GM21381 (cell line): ENCODE results near the gene TMEM132A.
"Not testable (repeated sequence)": the region's sequence is repeated elsewhere in the genome, so short reads cannot be mapped to it uniquely, and the experiment has no call there.

Source experiments
- ATAC-seq: cut with Tn5 transposase; IDR thresholded peaks from one replicate; pipeline ENCODE4 v1.9.1; 2021; ENCODE audit warnings: mild to moderate bottlenecking, moderate library complexity; ENCODE audit not compliant: unreplicated experiment

The TMEM132A gene

DNA sequence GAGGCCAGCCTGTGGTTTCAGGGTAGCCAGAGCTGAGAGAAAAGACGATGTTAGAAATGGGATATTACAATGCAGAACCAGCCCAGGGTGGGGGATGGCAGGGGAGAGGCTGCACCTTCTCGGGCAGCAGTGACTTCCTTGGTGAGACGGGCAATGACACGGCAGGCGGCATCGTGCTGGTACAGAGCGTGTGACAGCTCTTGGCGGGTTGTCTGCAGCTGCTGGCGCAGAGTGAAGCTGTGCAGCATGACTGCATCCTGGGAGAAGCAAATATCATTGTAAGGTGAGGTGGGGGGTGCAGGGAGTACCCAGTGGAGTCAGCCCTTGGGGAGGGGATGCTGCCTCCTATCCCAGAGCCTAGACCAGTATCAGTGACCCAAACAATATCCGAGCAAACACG, 21.6 kb upstream of the TMEM132A start:
- no peak for ATAC-seq

DNA sequence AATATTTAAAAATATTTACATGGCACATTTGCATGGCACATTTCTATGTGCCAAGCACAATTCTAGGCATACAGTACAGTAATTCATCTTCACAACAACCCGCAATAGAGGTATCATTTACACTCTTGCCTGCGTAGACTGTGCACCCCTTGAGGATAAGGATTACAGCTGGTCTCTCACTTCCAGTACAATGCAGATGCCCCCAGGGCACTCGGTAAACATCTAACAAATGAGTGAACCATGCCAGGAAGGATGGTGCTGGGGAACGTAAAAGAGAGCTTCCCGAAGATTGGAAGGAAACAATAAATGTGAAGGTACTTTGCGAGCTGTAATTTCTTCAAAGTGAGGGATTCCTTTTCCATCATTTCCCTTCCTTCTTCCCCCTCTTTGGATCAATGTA, 19.2 kb upstream of the TMEM132A start:
- no peak for ATAC-seq

GRCh38 chr11:60905551-60906113, 18.6 kb upstream of the TMEM132A start:
- ATAC-seq, result no peak

DNA sequence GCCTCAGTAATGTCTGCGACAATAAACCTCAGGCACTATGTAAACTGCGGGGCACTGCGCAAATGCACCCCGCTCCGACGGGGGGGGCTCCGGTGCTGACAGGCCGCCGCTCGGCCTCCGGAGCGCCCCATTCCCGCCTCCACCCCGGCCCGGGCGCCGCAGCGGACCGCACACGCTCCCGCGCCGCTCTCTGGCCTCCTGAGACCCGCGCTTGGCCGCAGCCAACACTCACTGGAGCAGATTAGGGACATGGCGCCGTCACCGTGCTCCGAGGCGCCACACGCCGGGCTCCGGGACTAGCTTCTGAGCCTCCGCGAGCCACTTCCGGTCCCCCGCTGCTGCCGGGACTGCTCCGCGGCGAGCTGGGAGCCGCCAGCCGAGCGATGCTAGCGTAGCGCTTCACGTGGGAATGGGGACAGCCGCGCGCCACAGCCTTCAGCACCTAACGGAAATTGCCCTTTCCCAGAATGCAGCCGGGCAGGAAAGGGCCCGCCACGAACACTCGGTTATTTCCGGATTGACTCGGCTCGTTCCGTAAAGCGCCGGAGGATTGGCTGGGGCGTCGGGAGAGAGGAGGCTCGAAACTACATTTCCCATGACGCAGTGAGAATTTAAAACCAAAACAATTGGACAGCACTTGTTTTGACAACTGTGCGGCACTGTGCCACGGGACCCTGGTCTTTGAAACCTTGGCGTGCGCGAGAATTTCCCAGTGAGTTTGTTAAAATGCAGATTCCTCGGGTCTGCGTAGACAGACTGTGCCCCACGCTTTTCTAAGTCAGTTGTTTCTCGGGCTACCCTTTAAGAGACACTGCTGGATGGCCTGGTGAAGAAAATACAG, 17.9 kb upstream of the TMEM132A start, which contains the start of gene PRPF19:
PRPF19 (minus strand) TSS at position 454 of the 841 bp plus-strand sequence; CDS start at position 251, 203 bp downstream.
- peak; percentile 77 for ATAC-seq

DNA sequence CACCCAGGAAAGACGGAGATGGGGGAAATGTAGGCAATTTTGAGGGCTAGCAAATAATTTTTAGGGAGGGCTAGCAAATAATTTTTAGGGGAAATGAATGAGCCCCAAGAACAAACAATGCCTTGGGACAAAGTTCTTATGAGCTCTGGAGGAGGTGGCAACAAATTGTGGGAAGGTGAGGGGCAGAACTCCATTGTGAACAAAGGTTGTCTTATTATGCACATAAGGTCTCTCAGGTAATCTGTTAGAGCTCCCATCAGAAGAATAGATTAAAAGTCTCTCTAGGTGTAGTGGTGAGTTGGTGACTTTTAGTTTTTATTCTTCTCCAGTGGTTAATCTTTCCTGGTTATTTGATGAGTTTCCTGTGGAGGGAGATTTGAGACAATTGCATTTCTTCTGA, 15.5 kb upstream of the TMEM132A start:
- ATAC-seq, result no peak

DNA sequence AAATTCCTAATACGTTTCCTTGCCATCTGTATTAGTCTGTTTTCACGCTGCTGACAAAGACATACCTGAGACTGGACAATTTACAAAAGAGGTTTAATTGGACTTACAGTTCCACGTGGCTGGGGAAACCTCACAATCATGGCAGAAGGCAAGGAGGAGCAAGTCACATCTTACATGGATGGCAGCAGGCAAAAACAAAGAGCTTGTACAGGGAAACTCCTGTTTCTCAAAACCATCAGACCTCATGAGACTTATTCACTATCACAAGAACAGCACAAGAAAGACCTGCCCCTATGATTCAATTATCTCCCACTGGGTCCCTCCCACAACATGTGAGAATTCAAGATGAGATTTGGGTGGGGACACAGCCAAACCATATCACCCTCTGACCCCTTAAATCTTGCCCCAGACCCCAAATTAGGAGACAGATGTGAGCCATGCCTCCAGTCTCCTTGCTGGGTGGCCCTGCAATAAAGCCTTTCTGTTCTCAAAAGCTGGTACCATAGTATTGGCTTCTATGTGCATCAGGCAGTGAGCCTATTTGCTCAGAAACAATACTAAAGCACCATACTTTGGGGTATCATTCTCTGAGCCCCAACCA, 14.5 kb upstream of the TMEM132A start:
- ATAC-seq, result not testable (repeated sequence)

GRCh38 chr11:60910281-60910687, 14.0 kb upstream of the TMEM132A start:
- ATAC-seq, result peak; percentile 26

GRCh38 chr11:60910711-60911380, 13.4 kb upstream of the TMEM132A start:
- no peak for ATAC-seq

- no peak for ATAC-seq
These were observed 11.9 kb upstream of the TMEM132A start for GRCh38 chr11:60912223-60912850.

DNA sequence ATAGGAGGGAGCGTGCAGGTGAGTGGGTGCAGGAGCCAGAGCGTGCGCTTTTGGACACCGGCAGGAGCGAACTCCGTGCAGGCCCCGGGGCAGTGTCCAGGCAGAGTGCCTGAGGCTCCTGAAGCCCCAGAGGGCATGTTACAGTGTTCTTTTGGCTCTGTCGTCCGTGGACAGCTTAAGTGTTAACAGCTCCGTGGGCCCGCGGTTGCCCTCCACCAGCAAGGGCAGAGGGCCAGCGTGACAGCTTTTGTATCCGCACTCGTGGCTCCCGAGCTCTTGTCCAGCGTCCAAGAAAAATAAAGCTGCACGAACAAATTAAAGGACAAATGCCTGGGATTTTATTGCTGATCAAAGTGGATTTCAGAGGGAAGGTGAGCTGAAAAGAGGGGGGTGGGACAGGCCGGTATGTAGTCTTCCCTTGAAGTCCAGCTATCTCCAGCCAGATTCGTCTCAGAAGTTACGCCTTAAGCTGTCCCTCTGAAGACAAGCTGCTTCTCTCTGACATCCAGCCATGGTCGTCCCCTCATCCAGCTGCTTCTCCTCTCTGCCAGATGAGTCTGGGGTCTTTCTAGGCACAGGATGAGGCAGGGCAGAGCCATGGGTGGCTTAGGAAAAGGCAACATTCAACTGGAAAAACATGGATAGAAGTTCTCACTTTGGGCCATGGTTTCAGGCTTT, 11.3 kb upstream of the TMEM132A start:
- no peak for ATAC-seq

DNA sequence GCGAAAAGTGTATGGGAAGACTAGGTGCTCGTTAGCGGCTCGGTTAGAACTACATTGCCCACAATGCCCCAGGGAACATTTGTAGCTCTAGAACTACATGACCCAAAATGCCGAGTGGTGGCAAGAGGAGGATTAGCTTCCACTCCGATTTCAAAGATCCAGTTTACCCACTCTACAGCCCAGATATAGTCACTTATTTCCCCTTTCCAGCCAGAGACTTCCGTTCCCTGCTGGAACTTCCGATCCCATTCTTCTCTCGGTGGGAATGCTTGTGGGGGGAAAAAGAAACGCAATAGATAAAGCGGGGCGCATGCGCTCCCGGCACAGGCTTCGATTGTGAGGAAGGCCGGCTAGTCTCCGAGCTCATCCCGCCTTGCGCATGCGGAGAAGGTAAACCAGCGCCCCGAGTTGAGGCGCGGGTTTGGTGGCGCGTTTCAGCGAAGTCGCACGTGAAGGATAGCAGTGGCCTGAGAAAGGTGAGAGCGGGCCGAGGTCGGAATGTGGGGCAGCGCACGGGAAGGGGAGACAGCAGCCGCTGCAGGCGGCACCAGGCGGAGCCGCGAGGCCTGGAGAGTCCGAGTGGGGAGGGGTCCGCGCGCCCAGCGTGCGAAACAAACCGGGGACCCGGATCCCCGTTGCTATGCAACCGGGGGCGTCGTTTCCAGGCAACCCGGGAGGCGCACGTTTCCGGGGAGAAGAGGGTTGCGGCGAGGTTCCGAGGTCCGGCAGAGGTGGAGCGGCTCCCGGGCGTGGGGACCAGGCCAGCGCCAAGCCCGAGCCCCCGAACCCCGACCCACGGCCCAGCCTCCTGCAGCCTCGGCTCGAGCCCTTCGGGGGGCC, 10.2 kb upstream of the TMEM132A start, which contains the start of gene TMEM109:
TMEM109 (plus strand) TSS at position 366 of the 840 bp plus-strand sequence. CDS start 5,536 bp downstream, outside the sequence.
- peak; percentile 39 for ATAC-seq

GRCh38 chr11:60914633-60915247, 9.5 kb upstream of the TMEM132A start:
- ATAC-seq, result peak; percentile 2

GRCh38 chr11:60915248-60915914, 8.9 kb upstream of the TMEM132A start:
- peak; percentile 51 for ATAC-seq

DNA sequence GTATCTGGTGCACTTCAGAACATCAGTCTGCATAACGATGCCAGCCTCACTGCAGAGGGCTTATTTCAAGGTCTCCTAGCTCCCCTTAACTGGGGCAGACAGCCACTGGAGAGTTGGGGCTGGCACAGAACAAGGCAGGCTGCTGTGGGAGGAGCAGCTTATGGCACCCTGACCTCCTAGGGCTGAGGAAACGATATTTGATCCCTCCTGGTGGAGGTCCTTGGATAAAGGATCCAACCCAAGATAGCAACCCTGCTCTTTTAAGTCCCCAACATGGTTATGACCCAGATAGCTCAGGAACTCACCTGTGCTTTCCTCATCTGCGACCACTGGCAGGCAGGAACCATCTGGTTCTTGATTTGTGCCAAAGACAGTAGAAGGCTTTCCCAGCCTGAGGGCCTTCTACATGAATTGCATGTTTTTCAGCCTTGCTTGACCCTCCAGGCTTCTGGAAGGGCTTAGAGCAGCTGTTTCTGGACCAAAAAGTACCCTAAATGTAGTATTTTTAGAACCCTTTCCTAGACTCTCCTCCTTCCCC, 7.5 kb upstream of the TMEM132A start:
- no peak for ATAC-seq

DNA sequence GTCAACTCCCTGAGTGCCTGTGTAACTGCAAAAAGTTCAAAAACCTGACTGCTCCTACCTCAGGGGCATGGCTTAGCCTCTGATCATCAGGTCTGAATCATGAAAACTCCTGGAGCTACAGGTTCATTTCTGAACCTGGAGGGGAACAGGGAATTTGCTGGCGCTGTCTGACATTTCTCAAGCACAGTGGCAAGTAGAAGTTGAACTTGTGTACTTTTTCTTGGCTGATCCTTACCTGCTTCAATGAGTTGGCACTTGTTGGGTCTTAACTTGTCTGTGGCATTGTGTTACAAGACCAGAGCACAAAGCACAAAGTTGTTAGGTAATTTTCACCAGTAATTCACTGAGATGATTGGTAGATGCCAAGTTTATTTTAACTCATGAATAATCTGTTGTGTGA, 7.0 kb upstream of the TMEM132A start:
- no peak for ATAC-seq

- no peak for ATAC-seq
These were observed 5.9 kb upstream of the TMEM132A start for GRCh38 chr11:60918251-60918938.

- ATAC-seq, result no peak
These were observed 5.4 kb upstream of the TMEM132A start for GRCh38 chr11:60918939-60919265.

- ATAC-seq, result no peak
These were observed 4.9 kb upstream of the TMEM132A start for GRCh38 chr11:60919320-60919719.
